ENCODE measurements around the gene CBLB.
"Not testable (repeated sequence)": the region's sequence is repeated elsewhere in the genome, so short reads cannot be mapped to it uniquely, and the experiment has no call there.

Gene CBLB

DNA sequence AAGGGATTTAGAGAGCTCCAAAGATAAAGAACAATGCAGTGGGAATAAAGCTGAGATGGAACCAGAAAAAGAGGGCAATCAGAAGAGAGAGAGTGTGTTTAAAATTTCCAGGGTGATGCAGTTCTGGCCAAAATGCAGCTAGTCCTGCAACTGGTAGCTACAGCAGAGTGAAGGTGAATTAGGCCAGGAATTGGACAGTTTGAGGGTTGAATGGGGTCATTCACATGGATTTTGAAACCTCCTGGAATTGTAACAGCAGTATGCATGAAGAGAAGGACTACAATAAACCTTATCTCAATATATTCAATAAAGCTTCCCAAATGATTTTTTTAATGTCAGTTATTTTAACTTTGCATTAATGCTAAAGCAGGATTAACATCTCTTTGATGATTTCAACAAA lies 85.2 kb downstream of the CBLB start:
- no peak for DNase-seq

DNA sequence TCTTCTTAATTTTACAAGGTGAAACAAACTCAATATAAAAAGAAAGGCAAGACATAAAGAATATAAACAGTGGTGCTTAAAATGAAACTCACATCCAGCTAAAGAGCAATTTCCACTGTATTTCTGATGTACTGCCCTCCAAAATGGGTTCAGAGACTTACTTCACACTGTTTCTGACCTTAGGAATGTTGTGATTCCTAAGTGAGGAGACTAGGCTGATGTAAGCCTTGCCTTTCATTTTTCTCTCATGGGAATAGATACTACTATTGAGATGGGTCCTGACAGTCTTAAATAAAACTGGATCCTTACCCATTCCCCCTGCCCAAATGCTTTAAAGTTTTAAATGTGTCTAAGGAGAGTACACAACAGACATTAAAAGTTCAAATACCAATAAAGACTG lies 86.9 kb downstream of the CBLB start:
- no peak for DNase-seq

DNA sequence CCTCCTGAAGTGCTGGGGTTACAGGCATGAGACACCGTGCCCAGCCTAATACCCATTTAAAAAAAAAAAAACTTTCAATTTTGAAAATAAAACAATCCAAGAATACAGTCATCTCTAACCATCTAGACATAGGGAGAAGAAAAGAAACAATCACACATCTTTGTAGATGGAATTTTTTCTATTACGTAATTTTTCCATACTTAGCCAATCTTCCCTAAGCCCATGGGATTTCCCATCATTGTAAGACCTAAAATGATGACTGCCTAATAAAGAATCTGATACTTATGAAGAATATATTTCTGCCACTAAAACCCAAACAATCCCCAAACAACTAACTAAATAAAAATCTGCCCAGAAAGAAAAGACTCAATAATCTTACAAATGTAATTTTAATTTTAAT lies 88.7 kb downstream of the CBLB start:
- DNase-seq, result no peak

DNA sequence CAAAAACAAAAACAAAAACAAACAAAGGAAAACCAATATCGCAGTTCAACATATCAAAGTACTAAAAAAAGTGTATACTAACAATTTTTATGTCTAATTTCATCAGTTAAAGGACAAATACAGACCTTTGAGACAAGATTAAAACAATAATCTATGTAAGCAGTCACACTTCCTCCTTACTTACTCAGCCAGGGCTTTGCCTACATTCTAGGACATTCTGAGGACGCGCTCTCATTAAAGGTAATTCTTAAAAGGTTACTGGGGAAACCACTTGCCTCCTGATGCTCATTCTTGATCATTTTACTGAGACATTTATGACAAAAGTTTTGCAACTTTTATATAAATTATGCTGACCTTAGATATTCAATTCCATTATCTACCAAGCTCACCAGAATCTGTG lies 93.4 kb downstream of the CBLB start:
- no peak for DNase-seq

DNA sequence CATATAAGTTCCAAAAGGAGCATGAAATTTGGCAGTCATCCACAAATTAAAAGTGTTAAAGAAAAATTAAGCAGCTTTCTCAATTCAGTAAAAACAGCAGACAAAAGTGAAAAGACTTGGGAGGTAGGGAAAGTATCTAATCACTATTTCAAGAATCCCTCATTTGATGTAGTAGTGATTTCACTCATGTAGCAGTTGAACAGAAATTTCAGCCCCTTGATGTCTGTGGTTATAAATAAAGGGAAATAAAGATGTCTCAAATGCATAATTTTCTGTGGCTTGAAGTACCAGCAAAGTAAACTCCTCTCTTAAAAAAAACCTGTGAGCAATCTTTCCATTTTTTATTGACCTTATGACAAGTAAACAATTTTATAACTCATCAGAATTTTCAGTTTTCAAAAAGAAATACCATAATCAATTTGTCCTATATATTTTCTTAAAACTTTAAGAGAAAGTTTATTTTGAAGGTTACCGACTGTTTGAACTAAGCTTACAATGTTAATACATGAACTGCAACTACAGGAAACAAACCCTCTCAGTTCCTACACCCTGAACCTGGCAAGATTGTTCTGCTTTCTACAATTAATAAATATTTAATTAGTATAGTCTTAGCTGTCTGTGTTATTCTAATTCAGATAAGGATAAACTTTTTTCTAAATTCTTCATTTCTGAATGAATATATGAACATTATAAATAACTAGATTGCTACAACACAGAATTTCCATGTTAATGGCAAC lies 94.2 kb downstream of the CBLB start:
- DNase-seq, result no peak

DNA sequence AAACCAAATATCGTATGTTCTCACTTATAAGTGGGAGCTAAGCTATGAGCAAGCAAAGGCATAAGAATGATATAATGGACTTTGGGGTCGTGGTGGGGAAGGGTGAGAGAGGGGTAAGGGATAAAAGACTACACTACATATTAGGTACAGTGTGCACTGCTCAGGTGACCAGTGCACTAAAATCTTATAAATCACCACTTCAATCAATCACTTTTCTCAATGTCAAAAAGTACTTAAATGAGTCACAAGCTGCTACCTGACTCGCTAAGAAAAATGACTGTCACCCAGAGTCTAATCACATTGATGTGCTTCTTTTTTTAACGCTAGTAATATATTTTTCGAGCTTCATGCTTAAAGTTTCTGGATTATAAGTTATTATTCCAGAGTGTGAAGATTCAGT lies 95.5 kb downstream of the CBLB start:
- DNase-seq, result no peak

DNA sequence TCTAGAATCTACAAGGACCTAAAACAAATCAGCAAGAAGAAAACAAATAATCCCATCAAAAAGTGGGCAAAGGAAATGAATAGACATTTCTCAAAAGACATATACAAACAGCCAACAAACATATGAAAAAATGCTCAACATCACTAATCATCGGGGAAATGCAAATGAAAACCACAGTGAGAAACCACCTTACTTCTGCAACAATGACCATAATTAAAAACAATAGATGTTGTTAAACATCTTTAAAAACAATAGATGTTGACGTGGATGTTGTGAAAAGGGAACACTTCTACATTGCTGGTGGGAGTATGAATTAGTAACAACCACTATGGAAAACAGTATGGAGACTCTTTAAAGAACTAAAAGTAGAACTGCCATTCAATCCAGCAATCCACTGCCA lies 96.2 kb downstream of the CBLB start:
- no peak for DNase-seq

DNA sequence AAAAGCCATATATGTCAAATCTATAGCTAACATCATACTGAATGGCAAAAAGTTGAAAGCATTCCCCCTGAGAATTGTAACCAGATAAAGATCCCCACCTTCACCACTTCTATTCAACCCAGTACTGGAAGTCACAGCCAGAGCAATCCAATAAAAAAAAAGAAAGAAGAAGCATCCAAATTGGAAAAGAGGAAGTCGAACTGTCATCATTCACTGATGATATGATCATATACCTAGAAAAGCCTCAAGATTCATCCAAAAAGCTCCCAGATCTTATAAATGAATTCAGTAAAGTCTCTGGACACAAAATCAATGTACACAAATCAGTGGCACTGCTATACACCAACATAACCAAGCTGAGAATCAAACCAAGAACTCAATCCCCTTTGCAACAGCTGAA lies 97.4 kb downstream of the CBLB start:
- no peak for DNase-seq

DNA sequence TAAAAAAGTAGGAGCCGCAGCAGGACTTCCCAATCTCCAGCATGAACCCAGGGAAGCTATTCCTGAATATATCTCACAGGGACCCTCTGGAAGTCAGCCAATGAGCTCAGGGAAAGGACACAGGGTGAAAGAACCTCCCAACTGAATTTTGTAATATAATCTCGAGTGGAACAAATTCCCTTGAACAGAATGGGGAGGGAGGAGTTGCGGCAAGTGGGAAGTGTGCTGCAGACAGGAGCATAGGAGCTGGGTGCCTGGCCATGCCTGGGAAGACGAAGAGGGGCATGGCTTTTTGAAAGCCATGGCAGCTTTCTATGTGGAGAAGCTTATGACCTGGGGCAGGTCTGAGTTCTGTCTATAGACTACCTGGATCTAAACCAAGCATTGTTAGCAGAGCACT lies 98.4 kb downstream of the CBLB start:
- no peak for DNase-seq

DNA sequence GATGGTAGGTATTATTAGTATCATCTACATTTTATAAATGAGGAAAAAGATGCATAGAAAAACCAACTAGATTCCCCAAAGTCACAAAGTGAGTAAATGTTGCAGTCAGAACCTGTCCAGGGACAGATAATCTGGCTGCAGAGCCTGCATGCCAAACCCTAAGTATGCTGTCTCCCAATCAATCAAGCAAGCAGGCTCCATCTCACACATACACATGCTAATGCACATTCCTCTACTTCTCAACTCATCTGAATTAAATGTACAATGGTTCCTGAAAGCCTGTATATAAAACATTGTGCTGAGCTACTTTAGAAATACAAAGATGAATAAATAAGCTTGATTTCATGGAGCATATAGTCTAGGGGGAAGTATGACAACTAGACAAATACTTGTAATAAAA lies 101.0 kb downstream of the CBLB start:
- no peak for DNase-seq

DNA sequence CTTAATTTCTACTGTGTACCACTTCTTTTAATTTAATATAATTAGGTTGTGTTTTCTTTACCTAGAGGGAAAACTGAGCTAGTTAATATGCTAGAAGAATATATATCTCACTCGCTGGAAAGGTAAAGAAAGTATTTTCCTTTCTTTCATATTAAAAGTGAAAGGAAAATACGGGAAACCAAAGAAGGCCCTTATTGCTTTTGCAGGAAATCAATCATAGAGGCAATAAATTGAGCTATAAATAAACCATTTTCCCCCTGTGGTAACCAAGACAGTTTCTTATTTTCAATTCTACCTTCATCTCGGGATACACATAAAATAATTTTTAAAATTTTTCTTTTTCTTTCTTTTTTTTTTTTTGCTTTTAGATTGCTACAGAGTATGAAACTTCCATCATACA lies 101.6 kb downstream of the CBLB start:
- DNase-seq, result no peak

DNA sequence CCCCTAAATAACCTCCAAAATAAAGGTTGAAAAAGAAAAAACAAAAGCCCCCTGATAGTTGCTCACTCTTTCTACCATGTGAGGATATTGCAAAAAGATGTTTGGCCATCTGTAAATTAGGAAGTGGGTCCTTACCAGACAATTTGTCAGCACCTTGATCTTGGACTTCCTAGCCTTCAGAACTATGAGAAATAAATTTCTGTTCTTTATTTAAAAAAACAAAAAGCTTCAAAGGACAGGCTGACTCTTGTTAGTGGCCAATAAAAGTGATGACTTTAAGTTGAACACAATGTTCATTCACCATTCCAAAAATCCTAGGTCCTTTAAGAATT lies 103.5 kb downstream of the CBLB start:
- DNase-seq, result no peak

DNA sequence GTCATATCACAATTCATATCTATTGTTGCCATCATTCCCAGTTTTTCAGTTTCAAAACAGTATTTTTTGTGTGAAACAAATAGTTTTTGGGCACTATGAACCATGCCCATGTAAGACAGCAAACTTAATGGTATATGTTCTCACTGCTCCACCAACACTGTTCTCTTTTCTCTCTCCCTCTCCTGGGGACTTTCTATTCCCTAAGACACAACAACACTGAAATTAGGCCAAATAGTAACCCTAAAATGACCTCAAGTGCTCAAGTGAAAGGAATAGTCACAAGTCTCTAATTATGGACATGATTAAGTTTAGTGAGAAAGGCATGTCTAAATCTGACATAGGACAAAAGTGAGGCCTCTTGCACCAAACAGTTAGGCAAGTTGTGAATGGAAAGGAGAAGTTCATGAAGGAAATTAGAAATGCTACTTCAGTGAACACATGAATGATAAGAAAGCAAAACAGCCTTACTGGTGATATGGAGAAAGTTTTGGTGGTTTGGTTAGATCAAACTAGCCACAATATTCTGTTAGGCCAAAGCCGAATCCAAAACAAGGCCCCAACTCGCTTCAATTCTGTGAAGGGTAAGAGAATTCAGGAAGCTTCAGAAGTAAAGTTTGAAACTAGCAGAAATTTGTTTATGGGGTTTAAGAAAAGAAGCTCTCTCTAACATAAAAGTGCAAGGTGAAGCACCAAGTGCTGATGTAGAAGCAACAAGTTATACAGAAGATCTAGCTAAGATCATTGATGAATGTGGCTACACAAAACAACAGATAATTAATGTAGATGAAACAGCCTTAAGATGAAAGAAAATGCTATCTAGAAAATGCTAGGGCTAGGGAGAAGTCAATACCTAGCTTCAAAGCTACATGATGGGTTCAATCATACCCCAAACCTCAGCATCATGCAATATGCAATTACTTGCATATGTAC lies 104.2 kb downstream of the CBLB start:
- DNase-seq, result no peak

DNA sequence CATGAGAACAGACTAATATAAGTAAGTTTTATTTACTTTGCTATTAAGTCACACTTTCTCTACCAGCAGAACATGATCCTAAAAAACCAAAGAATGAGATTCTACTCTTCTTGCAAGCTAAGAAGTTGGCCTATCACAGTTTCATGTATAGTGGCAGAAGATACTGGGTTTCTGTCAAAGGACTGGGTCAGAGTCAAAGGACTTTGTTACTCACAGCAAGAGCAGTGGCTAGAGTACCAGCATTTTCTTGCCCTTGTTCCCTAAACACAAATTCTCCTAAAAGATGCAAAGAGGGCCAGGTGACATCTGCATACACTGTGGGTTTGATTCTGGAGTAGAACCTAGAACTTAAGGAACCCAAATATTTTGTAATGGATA lies 105.2 kb downstream of the CBLB start:
- no peak for DNase-seq

DNA sequence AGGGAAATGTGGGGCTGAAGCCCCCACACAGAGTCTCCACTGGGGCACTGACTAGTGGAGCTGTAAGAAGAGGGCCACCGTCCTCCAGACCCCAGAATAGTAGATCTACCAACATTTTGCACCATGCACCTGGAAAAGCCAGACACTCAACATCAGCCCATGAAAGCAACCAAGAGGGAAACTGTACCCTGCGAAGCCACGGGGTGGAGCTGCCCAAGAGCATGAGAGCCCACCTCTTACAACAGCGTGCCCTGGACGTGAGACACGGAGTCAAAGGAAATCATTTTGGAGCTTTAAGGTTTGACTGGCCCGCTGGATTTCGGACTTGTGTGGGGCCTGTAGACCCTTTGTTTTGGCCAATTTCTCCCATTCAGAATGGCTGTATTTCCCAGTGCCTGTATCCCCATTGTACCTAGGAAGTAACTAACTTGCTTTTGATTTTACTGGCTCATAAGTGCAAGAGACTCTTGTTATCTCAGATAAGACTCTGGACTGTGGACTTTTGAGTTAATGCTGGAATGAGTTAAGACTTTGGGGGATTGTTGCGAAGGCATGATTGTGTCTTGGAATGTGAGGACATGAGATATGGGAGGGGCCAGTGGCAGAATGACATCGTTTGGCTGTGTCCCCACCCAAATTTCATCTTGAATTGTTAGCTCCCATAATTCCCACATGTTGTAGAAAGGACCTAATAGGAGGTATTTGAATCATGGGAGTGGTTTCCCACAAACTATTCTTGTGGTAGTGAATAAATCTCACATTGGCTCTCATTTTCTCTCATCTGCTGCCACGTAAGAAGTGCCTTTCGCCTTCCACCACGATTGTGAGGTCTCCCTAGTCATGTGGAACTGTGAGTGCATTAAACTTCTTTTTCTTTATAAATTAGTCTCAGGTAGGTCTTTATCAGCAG lies 105.8 kb downstream of the CBLB start:
- no peak for DNase-seq

DNA sequence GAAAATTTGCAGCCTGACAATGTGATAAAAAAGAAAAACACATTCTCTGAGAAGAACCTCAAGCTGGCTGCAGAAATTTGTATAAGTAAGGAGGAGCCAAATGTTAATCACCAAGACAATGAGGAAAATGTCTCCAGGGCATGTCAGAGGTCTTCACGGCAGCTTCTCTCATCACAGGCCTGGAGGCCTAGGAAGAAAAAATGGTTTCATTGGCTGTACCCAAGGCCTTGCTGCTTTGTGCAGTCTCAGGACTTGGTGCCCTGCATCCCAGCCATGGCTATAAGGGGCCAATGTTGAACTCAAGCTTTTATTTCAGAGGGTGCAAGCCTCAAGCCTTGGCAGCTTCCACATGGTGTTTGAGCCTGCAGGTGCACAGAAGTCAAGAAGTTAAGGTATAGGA lies 106.6 kb downstream of the CBLB start:
- not testable (repeated sequence) for DNase-seq

DNA sequence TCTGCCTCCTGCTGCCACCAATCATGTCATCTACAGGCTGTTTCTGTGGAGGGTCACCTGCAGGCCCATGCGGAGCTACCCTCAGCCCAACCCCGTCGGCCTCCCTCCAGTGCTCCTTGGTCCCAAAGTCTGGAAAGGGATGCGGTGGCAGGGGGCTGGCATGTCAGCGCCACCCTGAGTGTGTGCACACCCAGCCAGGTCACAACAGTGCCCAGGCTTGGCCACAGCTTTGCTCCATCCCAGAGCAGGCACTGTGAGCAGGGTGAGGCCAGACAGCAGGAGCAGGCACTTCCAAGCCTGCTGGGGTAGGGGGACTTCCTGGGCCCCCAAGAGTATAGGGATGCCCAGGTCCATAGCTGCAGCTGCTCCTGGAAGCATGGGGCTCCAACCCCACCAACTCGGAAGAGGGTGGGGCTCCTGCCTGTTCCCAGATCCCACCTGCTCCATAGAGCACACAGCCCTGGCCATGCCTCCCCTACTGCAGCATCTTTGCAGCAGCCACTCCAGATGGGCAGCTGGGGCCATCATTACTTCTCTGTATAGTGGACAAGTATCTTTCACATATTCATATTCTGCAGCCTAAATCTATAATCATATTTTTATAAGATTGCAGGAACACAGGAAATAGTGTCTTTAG lies 109.3 kb downstream of the CBLB start:
- no peak for DNase-seq

DNA sequence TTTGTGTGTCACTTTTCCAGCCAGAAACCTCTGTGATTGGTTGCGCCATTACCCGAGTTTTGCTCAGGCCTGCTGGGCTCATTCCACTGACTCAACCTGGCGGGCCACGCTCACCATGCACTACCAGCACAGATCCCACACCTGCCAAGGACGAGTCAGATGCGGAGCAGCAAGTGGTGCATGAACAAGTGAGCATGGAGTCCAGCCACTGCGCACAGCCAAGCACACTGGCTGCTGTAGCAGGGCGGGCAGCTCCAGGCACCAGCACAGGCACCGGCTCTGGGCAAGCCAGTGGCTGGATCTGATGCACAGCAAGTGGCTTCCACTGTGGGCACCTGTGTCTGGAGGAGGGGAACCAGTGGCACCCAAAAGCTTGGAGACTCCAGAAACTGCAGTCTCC lies 110.4 kb downstream of the CBLB start:
- no peak for DNase-seq

DNA sequence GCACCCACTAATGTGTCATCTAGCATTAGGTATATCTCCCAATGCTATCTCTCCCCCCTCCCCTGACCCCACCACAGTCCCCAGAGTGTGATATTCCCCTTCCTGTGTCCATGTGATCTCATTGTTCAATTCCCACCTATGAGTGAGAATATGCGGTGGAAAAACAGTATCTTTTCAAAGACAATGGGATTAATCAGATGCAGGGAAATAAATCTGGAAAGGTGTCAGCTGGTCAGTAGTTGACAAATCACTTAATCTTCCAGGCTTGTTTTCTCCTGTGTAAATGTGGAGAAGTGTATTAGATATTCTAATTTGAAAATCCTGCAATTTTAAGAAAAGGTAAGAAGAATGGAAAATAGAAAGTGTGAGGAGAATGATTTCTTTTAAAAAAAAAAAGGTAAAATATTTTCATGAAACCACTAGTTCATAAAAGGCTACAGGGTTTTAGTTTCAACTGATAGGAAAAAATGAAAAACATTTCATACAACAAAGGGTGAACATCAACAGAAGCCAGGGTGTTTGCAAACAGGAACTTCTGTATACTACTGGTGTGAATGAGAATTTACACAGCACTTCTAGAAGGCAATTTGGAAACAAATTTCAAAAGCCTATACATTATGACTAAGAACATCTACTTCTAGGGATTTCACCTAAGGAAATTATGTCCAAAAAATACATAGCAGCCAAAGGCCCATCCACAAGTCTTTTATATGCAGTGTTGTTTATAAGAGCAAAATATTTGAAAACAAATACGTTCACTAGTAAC lies 113.5 kb downstream of the CBLB start:
- no peak for DNase-seq

DNA sequence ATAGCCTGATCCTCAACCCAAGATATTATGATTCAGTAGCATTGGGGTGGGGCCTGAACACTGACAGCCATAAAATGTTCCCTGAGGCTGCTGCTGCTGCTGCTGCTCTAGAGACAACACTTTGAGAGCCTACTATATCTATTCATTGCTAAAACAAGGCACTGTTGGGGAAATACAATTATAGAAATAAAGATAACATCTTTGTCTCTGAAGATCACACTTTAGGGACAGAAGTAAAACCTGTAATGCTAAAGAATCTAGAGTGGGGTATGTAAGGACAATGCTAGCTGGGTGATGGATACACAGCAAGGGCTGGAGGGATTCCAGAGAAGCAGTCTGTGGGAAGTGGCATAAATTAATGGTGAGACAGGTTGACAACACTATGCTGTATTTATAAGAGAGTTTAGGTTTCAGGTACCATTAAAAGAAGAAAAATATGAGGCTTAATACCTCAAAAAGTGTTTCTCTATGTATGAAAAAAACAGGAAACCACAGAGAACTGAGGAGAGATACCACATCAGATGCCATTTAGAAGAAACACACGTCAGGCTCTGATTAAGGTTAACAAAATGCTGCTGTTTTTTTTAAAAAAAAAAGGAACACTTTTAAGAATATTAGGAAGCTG lies 115.9 kb downstream of the CBLB start:
- no peak for DNase-seq

DNA sequence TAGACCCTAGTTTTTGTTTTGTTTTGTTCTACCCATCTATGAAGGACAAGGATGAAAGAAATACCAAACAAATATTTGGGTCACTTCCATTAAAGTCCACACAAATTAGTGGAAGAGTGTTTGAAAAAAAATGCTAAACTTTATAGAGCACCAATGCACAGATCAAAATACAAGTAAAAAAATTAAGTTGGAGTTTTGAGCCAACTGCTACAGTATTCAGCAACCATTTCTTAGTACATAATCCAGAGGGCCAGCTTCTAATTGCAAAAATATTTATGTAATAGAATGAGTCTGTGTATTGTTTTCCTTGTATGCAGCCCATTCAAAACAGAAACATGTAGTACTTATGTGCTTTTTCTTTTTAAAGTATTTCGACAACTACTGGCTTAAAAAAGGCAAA lies 121.1 kb downstream of the CBLB start:
- DNase-seq, result no peak

DNA sequence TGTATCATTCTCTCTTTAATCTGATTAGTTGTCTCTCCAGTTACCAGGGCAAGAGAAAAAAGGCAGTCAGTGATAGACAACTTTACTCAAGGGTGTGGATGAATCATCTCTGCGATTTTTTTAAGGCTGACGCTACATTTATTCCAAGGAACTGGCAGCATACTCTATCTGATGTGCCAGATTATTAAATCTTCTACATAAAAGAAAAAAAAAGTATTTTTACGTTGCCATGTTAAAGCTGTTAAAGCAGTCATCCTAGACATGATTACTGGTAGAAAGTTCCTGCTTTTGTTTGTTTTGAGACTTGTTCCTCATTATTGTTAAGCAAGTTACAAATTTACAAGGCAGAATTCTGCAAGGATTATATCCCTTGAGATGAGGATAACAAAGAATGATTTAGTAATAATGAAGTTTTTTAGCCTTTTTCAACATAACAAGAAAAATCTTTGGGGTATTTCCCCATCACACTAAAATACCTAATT lies 121.7 kb downstream of the CBLB start:
- DNase-seq, result no peak
